Astrocyte of the cerebellum (primary cell): ENCODE results near the gene AMMECR1.
"Not testable (repeated sequence)": the region's sequence is repeated elsewhere in the genome, so short reads cannot be mapped to it uniquely, and the experiment has no call there.

Source experiments
- DNase-seq: peaks from one replicate; pipeline ENCODE4 v3.0.0-alpha.2; 2011; ENCODE audit warnings: low read depth
- H3K4me3 ChIP-seq: 2 replicates; pipeline ENCODE4 v1.5.1; 2011; ENCODE audit warnings: mild to moderate bottlenecking, low read depth, low read length, moderate library complexity
- in situ Hi-C: cut with HindIII; loops from 2 replicates; pipeline ENCODE4 v1.10.0; 2017; ENCODE audit warnings: low sequenced_read_pairs
- TF ChIP-seq, protein P1 (sequence below): IDR thresholded peaks from 2 replicates; pipeline ENCODE4 v1.5.1; 2012; ENCODE audit warnings: low read length, low read depth, moderate library complexity, mild to moderate bottlenecking; ENCODE audit errors: missing control alignments

The AMMECR1 gene

DNA sequence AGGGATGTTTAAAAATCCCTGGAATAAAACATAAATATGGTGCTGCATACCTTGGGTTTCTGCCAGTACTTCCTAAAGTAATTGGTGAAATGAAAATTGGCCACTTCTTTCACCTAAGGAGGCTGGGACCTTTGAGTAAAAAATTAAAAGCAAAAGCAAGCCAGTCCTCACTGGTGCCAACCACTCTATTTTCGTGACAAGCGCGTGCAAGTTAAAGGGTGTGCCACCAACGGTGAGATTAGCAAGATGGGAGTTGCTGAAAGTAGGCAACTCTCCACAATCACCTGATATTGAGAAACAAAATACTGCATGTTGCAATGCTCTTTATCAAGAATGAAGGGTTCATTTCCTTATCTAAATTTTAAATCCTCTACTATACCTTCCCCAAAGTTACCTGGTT is 21.1 kb upstream of the AMMECR1 start:
- no peak for DNase-seq
- no peak overlapping the region for H3K4me3 ChIP-seq
- in situ Hi-C loops: no loop called here
- TF ChIP-seq, protein P1, sequence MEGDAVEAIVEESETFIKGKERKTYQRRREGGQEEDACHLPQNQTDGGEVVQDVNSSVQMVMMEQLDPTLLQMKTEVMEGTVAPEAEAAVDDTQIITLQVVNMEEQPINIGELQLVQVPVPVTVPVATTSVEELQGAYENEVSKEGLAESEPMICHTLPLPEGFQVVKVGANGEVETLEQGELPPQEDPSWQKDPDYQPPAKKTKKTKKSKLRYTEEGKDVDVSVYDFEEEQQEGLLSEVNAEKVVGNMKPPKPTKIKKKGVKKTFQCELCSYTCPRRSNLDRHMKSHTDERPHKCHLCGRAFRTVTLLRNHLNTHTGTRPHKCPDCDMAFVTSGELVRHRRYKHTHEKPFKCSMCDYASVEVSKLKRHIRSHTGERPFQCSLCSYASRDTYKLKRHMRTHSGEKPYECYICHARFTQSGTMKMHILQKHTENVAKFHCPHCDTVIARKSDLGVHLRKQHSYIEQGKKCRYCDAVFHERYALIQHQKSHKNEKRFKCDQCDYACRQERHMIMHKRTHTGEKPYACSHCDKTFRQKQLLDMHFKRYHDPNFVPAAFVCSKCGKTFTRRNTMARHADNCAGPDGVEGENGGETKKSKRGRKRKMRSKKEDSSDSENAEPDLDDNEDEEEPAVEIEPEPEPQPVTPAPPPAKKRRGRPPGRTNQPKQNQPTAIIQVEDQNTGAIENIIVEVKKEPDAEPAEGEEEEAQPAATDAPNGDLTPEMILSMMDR: no peak

DNA sequence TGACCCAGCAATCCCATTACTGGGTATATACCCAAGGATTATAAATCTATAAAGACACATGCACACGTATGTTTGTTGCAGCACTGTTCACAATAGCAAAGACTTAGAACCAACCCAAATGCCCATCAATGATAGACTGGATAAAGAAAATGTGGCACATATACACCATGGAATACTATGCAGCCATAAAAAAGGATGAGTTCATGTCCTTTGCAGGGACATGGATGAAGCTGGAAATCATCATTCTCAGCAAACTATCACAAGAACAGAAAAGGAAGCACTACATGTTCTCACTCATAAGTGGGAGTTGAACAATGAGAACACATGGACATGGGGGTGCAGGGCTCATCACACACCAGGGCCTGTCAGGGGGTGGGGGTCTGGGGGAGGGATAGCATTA is 15.6 kb upstream of the AMMECR1 start:
- H3K4me3 ChIP-seq, DNase-seq, in situ Hi-C loops: not testable (repeated sequence)

DNA sequence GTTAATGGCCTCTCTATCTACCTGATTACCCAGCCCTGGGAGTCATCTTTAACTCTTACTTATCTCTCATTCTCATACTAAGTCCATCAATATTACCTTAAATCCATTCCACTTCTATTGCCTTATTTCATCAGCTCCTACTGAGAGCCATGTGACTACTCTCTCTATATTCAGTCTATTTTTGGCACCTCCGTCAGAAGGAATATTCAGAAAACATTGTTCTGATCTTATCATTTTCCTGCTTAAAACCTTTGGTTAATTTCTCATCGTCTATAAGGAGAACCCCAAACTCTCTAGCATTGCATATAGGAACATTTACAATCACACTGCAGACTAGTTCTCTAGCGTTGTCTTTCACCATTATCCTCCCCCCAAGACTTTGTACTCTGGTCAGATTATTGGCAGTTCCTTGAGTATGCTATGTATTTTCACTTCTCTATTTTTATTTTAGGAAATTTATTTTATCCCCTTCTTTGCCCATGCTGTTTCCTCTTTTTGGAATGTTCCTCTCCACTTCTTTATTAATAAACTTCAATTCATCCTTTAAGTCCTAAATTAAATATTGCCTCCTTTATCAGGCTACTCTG is 13.7 kb upstream of the AMMECR1 start:
- in situ Hi-C loops: no loop called here
- TF ChIP-seq, protein P1: no peak
- no peak for DNase-seq
- H3K4me3 ChIP-seq: no peak overlapping the region

DNA sequence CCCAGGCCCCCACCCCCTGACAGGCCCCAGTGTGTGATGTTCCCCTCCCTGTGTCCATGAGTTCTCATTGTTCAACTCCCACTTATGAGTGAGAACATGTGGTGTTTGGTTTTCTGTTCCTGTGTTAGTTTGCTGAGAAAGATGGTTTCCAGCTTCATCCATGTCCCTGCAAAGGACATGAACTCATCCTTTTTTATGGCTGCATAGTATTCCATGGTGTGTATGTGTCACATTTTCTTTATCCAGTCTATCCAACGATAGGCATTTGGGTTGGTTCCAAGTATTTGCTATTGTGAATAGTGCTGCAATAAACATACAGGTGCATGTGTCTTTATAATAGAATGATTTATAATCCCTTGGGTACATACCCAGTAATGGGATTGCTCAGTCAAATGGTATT is 10.7 kb upstream of the AMMECR1 start:
- H3K4me3 ChIP-seq, DNase-seq, in situ Hi-C loops: not testable (repeated sequence)

DNA sequence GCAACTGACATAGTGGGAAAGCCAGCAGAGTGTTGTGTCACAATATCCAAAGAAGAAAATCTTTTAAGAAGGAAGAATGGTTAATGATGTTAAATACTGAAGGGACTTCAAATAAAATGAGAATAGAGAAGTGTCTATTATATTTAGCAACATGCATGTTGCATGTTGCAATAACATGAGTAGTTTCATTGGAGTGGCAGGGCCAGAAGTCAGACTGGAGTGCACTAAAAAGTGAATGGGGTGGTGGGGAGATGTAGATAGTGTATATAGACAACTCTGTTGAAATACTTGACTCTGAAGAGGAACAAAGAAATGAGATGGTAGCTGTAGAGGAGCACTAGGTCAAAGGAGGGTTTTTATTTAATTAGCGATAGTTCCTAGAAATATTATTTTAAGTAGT is 9.5 kb upstream of the AMMECR1 start:
- no peak for DNase-seq
- TF ChIP-seq, protein P1: no peak
- no peak overlapping the region for H3K4me3 ChIP-seq
- in situ Hi-C loops: no loop called here

DNA sequence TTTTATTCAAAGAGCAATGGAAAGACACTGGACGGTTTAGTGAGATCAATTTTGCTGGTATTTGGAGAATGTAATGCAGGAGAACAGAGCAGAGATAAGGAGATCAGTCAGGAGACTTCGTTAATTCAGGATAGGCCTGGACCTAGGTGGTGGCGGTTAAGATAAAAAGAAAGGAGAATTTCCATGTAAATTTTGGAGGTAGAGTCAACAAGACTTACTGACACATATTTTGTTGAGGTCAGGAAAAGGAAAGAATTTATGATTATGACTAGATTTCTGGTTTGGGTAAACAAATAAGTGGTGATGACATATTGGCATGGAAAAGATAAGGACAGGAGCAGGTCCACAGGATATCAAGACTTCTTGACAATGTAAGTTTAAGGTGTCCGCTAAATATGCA is 8.8 kb upstream of the AMMECR1 start:
- TF ChIP-seq, protein P1: no peak
- H3K4me3 ChIP-seq: no peak overlapping the region
- in situ Hi-C loops: no loop called here
- DNase-seq: no peak

DNA sequence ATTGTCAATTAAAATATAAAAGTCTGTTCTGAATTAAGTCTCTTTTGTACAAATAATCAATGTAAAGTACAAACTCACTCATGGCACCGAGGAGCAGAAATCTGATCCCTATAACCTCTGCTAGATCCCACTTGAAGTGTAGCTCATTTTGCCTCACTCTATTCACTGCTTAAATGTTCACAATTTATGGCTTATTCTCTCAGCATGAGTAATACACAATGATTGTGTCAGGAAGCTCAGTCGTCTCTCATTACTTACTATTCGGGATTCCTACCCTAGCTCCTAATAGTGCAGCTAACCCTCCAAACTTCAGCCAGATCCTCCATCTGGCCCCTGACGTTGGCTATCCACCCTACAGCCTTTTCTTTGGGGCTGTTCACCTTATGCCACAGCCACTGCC is 4.7 kb upstream of the AMMECR1 start:
- DNase-seq: no peak
- TF ChIP-seq, protein P1: no peak
- in situ Hi-C loops: no loop called here
- no peak overlapping the region for H3K4me3 ChIP-seq

DNA sequence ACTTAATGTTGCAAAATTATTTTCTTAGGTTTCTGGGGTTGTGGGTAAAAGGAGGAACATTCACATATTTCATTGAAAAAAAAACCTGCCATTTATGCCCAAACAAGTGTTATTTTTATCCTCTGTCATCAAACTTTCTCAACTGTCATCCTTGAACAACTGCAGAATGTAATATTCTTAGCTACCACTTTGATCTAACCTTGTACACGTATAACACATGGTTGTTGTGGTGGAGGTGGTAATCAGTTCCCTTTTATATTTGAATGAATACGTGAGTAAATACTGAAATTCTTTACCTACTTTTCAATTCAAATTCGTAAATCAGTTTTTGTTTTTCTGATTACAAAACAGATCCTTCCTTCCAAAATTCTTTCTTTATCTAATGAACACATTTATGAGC is 3.8 kb upstream of the AMMECR1 start:
- in situ Hi-C loops: no loop called here
- TF ChIP-seq, protein P1: no peak
- no peak overlapping the region for H3K4me3 ChIP-seq
- DNase-seq: no peak
